GM23338 (cell line): ENCODE results near the gene DPP10.

ENCODE experiments used
- CREB1 ChIP-seq: fragments of 250-450 bp; sonication (Bioruptor Pico); IDR thresholded peaks from 2 replicates; pipeline ENCODE4 v1.5.0; 2020; ENCODE audit warnings: low read depth, mild to moderate bottlenecking, moderate library complexity
- CTCF ChIP-seq, 2 experiments: fragments of 200-600 bp in 1 of 2; sonication (generic) in 1 of 2; conservative IDR thresholded peaks; 2 replicates each; pipeline versions ENCODE4 v1.5.1 to v1.6.1; 2016 to 2017; ENCODE audit warnings: antibody characterized with exemption in 2 of 2, low read depth in 2 of 2, mild to moderate bottlenecking in 2 of 2, moderate library complexity in 1 of 2
- EZH2 ChIP-seq: fragments of 200-600 bp; sonication (generic); IDR thresholded peaks from one replicate; pipeline ENCODE4 v1.8.0; 2017; ENCODE audit warnings: antibody characterized with exemption, mild to moderate bottlenecking, low read depth; ENCODE audit not compliant: unreplicated experiment
- EZH2phosphoT487 ChIP-seq: fragments of 200-600 bp; sonication (generic); IDR thresholded peaks from one replicate; pipeline ENCODE4 v1.8.1; 2018; ENCODE audit warnings: antibody characterized with exemption; ENCODE audit not compliant: unreplicated experiment
- JUNB ChIP-seq: IDR thresholded peaks from one replicate; pipeline ENCODE4 v1.6.1; 2016; ENCODE audit warnings: antibody characterized with exemption; ENCODE audit not compliant: unreplicated experiment
- NANOG ChIP-seq: IDR thresholded peaks from 2 replicates; pipeline ENCODE4 v1.6.1; 2016; ENCODE audit warnings: antibody characterized with exemption, borderline replicate concordance
- POLR2AphosphoS5 ChIP-seq: IDR thresholded peaks from 2 replicates; pipeline ENCODE4 v1.6.1; 2016; ENCODE audit warnings: antibody characterized with exemption, low read depth
- REST ChIP-seq: IDR thresholded peaks from one replicate; pipeline ENCODE4 v1.6.1; 2018; ENCODE audit warnings: antibody characterized with exemption; ENCODE audit not compliant: unreplicated experiment
- STAT1 ChIP-seq: IDR thresholded peaks from one replicate; pipeline ENCODE4 v1.6.1; 2016; ENCODE audit warnings: antibody characterized with exemption; ENCODE audit not compliant: unreplicated experiment
- ZNF114 ChIP-seq: fragments of 250-450 bp; sonication (Bioruptor Pico); IDR thresholded peaks from 2 replicates; pipeline ENCODE4 v1.5.0; 2020; ENCODE audit warnings: mild to moderate bottlenecking, moderate library complexity
- ZNF462 ChIP-seq: fragments of 250-450 bp; sonication (Bioruptor Pico); IDR thresholded peaks from 2 replicates; pipeline ENCODE4 v1.5.0; 2020; ENCODE audit warnings: mild to moderate bottlenecking, moderate library complexity

- TF ChIP-seq ZNF114 (CRISPR knock-in tag) (no peak), CREB1 (CRISPR knock-in tag) (no peak), POLR2AphosphoS5 (no peak), CTCF (conservative IDR thresholded peaks at IDR 0.05; ENCODE audit: low read depth in 2 of 2) (no peak), EZH2phosphoT487 (no peak), JUNB (no peak), REST (no peak), EZH2 (no peak), STAT1 (no peak), NANOG (no peak), ZNF462 (no peak)
These were observed 83.5 kb downstream of the DPP10 start for GRCh38 chr2:114525955-114526354.
